Measurements from ENCODE around the gene LRP3. TPM values are rescaled to one million over a fixed set of nuclear protein-coding genes. Genes with fewer than 3 reads are reported as not detected.

The LRP3 gene
- polyA plus RNA-seq, 1 donor from 2014 or later = 60.1 TPM

DNA sequence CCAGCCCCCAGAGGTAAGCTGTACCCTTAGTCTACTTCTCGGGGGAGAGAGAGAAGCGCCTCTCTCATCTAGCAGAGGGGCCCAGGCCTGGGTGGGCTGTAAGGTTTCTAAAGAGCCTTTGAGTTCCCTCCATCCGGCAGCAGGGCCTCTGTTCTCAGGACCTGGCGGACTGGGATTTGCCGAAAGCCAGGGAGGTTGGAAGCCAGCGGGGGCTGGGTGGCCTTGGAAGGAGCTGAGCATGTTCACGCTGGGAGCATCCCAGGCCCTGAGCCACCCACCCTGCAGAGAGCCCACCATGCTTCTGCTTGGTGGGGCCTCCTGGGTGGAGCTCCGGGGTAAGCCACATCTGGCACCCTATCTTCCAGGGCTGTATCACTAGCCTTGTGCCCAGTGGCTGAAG, 23.8 kb downstream of the LRP3 start:
- no peak for TF ChIP-seq RAD21 (conservative IDR thresholded peaks at IDR 0.05)
- TF ChIP-seq, protein P1, sequence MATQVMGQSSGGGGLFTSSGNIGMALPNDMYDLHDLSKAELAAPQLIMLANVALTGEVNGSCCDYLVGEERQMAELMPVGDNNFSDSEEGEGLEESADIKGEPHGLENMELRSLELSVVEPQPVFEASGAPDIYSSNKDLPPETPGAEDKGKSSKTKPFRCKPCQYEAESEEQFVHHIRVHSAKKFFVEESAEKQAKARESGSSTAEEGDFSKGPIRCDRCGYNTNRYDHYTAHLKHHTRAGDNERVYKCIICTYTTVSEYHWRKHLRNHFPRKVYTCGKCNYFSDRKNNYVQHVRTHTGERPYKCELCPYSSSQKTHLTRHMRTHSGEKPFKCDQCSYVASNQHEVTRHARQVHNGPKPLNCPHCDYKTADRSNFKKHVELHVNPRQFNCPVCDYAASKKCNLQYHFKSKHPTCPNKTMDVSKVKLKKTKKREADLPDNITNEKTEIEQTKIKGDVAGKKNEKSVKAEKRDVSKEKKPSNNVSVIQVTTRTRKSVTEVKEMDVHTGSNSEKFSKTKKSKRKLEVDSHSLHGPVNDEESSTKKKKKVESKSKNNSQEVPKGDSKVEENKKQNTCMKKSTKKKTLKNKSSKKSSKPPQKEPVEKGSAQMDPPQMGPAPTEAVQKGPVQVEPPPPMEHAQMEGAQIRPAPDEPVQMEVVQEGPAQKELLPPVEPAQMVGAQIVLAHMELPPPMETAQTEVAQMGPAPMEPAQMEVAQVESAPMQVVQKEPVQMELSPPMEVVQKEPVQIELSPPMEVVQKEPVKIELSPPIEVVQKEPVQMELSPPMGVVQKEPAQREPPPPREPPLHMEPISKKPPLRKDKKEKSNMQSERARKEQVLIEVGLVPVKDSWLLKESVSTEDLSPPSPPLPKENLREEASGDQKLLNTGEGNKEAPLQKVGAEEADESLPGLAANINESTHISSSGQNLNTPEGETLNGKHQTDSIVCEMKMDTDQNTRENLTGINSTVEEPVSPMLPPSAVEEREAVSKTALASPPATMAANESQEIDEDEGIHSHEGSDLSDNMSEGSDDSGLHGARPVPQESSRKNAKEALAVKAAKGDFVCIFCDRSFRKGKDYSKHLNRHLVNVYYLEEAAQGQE (IDR thresholded peaks at IDR 0.05; ENCODE audit: borderline replicate concordance) = no peak
- no peak for TF ChIP-seq POLR2AphosphoS5 (IDR thresholded peaks at IDR 0.05)
- no peak for TF ChIP-seq EP300 (conservative IDR thresholded peaks at IDR 0.05; ENCODE audit: poor library complexity, severe bottlenecking)
- TF ChIP-seq TAF1 (IDR thresholded peaks at IDR 0.05; ENCODE audit: low read depth) = no peak
- TF ChIP-seq SMC3 (conservative IDR thresholded peaks at IDR 0.05; ENCODE audit: poor library complexity) = no peak
- TF ChIP-seq EZH2 (IDR thresholded peaks at IDR 0.05; ENCODE audit: borderline replicate concordance, insufficient read depth, low read length, poor library complexity, severe bottlenecking) = no peak
- TF ChIP-seq, protein P2, sequence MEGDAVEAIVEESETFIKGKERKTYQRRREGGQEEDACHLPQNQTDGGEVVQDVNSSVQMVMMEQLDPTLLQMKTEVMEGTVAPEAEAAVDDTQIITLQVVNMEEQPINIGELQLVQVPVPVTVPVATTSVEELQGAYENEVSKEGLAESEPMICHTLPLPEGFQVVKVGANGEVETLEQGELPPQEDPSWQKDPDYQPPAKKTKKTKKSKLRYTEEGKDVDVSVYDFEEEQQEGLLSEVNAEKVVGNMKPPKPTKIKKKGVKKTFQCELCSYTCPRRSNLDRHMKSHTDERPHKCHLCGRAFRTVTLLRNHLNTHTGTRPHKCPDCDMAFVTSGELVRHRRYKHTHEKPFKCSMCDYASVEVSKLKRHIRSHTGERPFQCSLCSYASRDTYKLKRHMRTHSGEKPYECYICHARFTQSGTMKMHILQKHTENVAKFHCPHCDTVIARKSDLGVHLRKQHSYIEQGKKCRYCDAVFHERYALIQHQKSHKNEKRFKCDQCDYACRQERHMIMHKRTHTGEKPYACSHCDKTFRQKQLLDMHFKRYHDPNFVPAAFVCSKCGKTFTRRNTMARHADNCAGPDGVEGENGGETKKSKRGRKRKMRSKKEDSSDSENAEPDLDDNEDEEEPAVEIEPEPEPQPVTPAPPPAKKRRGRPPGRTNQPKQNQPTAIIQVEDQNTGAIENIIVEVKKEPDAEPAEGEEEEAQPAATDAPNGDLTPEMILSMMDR (IDR thresholded peaks at IDR 0.05; ENCODE audit: poor library complexity, severe bottlenecking) = no peak
- no peak for TF ChIP-seq MXI1 (conservative IDR thresholded peaks at IDR 0.05; ENCODE audit: poor library complexity, severe bottlenecking)
- Histone ChIP-seq H3K9me2 (ENCODE audit: insufficient read depth, low read length) (no peaks in the 10 kb centered on the region), H3K27ac (ENCODE audit: low read length) (no peak overlapping the region), H3K79me2 (replicated peaks; ENCODE audit: insufficient read depth, low read length) (no peaks in the 10 kb centered on the region), H3K27me3 (ENCODE audit: insufficient read depth, low read depth, low read length) (peaks cover 3% of the 10 kb centered on the region), H3K36me3 (ENCODE audit: insufficient read depth, low read length) (no peaks in the 10 kb centered on the region), H3F3A (ENCODE audit: insufficient read depth, low read length, poor library complexity, severe bottlenecking) (no peaks in the 10 kb centered on the region), H3K9ac (ENCODE audit: low read length) (no peak overlapping the region), H2AFZ (ENCODE audit: low read depth, low read length) (no peak overlapping the region), H3K9me3 (ENCODE audit: low read length) (no peaks in the 10 kb centered on the region), H3K4me3 (ENCODE audit: low read length) (no peak overlapping the region), H3K4me2 (ENCODE audit: low read length) (no peak overlapping the region), H4K20me1 (ENCODE audit: insufficient read depth) (no peaks in the 10 kb centered on the region)

DNA sequence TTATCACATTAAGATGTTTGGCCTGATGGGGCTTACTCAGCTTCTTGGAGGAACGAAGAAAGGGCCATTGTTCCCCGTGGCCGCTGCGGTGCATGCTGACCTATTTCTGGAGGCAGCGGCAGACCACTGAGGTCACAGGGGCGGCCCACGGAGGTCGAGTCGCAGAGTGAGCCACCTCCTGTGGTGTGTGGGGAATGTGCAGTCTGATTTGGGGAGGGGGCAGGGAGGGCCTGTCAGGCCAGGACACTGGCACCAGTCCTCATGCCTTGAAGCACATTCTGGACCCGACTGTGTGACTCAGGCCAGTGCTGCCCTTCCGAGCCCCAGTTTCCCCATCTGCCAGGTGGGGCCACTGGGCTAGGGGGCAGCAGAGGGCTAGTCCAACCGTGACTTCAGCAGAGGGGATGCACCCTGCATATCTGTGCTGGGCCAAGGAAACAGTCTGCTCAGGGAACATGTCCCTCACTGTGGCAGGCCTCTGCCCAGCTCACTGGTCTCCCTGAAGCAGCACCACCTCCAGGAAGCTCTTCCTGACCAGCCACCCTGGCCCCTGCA, 25.2 kb downstream of the LRP3 start:
- Histone ChIP-seq H4K20me1 (ENCODE audit: insufficient read depth) (no peaks in the 10 kb centered on the region), H3K27me3 (ENCODE audit: insufficient read depth, low read depth, low read length) (peaks cover 7% of the 10 kb centered on the region), H3K9ac (ENCODE audit: low read length) (no peak overlapping the region), H3K4me3 (ENCODE audit: low read length) (no peak overlapping the region), H3K79me2 (replicated peaks; ENCODE audit: insufficient read depth, low read length) (no peaks in the 10 kb centered on the region), H3K9me3 (ENCODE audit: low read length) (no peaks in the 10 kb centered on the region), H3K27ac (ENCODE audit: low read length) (no peak overlapping the region), H3K9me2 (ENCODE audit: insufficient read depth, low read length) (no peaks in the 10 kb centered on the region), H3K4me2 (ENCODE audit: low read length) (no peak overlapping the region), H3F3A (ENCODE audit: insufficient read depth, low read length, poor library complexity, severe bottlenecking) (no peaks in the 10 kb centered on the region), H3K36me3 (ENCODE audit: insufficient read depth, low read length) (no peaks in the 10 kb centered on the region), H2AFZ (ENCODE audit: low read depth, low read length) (no peak overlapping the region)
- no peak for TF ChIP-seq RAD21 (conservative IDR thresholded peaks at IDR 0.05)
- TF ChIP-seq, protein P2 (IDR thresholded peaks at IDR 0.05; ENCODE audit: poor library complexity, severe bottlenecking) = no peak

Data from neural cell (in vitro differentiated cells).